Measurements from ENCODE around the gene ZDHHC21.
A peak's percentile ranks its signal among the peaks of the same experiment; 100 is the strongest.
"Not testable (repeated sequence)": the region's sequence is repeated elsewhere in the genome, so short reads cannot be mapped to it uniquely, and the experiment has no call there.

ZDHHC21 gene, protein sequence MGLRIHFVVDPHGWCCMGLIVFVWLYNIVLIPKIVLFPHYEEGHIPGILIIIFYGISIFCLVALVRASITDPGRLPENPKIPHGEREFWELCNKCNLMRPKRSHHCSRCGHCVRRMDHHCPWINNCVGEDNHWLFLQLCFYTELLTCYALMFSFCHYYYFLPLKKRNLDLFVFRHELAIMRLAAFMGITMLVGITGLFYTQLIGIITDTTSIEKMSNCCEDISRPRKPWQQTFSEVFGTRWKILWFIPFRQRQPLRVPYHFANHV

DNA sequence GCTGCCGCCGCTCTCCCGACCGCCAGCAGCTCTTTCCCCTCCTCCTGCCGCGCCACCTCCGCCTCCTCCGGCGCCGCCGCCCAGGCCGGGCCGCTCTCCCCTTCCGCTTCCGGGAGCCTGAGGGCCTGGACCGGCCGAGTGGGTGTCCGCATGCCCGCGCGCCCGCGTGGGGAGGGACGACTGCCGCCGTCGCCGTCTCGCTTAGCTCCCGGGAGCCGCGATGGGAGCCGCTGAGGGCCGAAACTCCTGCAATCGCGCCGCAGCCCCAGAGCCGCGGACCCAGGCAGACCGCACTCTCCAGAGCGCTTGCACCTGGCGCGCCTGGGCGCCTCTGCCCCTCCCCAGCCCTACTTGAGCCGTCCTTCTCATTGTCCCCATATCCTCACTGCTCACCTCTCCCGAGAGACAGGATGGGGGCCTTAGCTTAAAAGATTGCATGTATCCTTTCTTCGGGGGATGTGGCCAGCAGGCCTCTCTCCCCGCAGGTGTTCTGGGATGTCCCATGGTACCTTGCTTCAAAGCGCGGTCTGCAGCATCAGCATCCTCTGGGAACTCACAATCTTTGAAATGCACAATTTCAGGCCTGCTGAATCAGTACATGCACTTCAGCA lies at the start of gene ZDHHC21:
TSS of gene ZDHHC21 (minus strand) at position 182 of the 611 bp plus-strand sequence. CDS start 19,092 bp downstream, outside the sequence.
- no peak for DNase-seq

DNA sequence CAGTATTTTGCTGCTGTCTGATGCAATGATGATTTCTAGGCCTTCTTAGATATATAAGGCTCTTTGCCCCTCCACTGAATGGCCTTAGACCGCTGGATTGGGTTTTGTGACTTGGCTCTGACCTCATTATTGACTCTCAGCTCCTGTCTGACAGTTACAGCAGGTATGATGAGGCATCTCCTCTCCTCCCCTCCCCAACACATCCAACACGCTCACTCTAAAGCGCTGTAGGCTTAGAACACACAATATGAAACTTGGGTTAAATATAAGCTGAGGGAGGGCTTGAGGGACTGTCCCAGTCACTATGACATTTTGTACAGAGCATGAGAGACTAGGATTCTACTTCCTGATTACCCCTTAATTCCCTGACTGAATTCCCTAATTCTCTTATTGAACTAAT lies 48.1 kb upstream of the ZDHHC21 start:
- no peak for DNase-seq

DNA sequence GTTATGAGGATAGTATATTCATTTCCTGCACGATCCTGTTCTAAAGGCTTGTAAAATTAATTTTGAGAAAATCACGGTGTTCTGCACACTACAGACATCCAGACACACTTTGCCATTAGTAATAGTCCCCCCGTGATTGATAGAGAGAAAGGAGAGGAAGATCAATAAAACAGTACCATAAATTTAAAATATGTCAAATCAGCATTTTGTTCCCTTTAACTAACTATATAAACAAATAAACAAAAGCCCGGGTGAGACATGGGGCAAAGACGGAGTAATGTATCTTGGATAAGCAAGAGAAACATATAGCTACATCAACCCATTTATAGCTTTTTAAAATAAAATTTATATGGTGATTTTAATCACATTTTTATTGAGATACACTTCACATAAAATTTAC lies 39.9 kb upstream of the ZDHHC21 start:
- no peak for DNase-seq

DNA sequence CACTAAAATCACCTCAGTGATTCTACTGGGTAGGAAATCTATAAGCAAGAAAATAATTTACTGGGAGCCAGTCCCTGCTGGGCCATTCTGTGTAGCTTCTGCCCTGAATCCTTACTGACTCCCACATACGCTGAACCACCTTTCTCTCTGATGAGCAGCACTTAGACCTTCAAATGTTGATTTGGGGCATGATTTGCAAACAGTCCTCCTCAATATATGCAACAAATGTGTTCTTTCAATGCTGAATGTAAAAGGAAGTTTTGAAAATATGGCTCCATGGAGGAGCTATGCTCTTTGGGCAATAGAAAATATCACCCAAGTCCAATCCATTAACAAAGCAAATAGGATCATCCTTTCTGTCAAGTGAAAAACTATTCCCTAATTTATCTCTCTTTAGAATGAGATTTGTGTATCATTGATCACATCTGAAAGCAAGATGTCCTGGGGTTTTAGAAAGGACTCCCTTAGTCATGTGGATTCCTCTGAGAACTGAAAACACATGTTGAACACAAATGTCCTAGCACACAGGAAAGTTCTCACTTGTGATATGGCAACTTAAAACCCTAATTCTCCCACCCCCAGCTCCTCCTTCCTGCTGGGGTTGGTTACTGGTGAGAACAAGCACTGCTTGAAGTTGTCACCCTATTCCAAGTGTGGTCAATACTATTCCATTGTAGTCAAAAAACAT lies 38.2 kb upstream of the ZDHHC21 start:
- no peak for DNase-seq

DNA sequence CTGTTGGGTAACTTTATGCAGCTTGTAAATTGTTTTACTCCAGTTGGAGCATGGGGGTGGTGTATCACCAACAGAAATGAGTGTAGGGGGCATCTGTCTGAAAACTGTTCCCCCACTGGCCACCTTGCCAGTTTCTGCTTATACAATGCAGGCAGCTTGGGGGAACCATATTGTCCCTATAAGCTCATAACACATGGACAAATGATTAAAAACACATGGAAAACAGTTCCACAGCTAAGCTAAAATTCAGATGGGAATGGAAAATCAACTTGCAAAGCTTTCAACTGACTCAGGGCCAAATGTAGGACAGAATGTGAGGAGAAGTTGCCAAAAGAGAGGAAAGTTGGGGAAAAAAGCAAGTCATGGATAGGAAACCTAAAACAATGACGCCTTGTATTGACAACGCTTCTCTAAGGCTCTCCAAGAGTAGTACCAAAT lies 37.2 kb upstream of the ZDHHC21 start:
- no peak for DNase-seq

DNA sequence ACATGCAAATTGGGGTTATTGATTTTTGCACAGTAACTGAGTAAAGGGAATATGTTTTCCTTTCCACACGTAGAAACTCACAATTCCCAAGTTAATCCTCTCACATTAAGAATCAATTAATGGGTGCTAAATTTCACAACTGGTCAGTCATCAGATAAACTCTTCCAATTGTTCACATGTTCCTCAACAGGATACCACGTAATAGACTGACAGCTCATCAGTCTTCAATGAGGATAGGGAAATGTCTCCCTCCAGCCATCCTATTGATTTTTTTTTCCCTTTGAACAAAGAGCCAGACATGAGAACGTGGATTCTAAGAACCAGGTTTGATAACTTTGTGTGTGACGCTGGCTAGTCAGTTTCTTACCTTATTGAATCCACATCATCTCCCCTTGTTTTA lies 30.1 kb upstream of the ZDHHC21 start:
- no peak for DNase-seq

DNA sequence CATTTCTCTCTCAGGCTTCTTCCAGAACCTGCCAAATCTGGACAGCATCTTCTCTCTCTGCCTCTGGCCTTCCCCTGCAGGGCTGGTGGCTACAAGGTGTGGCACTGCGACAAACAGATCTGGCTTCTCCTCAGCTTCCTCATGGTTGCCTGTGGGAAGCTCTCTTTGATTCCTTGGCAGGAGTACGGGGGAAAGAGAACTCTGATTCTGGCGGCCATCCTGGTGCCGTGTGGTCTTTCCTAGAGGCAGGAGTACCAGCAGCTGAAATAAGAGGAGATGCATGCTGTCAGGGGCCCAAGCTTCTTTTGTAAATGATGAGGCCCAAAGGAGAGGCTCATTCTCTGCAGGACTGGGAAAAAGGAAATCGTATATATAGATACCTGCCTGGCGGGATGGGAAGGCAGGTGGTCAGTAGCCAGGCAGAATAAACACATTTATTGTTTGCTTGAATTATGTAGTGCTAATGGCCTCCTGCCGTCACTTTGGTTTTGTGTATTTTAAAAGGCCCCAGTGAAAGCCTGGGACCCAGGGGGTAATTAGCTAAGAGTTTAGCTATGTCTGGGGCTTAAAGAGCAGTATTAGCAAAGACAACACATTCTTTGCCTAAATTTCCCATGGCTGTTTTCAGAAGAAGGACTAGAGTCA lies 29.3 kb upstream of the ZDHHC21 start, which contains the start of gene CER1:
TSS of gene CER1 (minus strand) at position 343 of the 645 bp plus-strand sequence. CDS start at position 282, 61 bp downstream.
- DNase-seq = peak; percentile 89

DNA sequence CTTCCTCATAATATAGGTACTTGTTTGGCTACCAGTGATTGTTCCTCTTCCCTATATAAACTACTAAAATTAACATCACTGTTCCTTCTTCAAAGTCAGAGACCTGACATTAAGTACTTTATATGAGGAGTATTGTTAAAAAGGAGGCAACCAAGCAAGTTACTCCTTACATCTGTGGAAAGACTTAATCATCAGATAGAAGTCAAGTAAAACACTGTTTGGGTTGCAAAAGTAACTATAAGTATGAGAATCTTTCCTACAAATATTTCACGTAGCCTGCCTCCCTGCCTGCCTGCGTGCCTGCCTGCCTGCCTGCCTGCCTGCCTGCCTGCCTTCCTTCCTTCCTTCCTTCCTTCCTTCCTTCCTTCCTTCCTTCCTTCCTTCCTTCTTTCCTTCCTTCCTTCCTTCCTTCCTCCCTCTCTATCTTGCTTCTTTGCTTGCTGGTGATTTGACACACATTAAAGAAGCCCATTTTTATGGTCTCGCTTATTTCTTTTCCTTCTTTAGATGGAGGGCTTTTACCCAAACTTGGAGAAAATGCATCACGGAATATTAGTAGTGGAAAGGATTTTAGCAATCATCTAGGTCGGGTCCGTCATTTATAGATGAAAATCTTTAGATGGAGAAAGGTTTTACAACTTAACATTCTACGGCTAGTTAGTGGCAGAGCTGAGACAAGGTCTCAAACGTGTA lies 26.1 kb upstream of the ZDHHC21 start:
- no peak for DNase-seq

DNA sequence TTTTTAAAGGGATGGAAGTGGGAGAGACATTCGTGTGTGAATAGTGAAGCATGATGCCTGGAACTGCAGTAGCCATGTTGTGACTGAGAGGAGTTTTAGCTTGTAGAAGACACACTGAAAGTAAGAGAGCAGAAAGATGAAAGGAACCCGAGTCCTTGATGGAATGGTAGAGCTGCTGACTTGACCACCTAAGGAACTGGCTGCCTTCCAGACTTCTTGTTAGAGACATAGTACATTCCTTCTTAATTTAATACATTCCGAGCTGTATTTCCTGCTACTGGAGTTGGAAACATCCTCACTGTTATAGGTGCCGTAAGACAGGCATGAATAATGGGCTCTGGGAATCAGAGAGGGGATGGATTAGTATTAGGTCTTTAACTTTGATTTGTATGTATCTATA lies 21.9 kb upstream of the ZDHHC21 start:
- no peak for DNase-seq

DNA sequence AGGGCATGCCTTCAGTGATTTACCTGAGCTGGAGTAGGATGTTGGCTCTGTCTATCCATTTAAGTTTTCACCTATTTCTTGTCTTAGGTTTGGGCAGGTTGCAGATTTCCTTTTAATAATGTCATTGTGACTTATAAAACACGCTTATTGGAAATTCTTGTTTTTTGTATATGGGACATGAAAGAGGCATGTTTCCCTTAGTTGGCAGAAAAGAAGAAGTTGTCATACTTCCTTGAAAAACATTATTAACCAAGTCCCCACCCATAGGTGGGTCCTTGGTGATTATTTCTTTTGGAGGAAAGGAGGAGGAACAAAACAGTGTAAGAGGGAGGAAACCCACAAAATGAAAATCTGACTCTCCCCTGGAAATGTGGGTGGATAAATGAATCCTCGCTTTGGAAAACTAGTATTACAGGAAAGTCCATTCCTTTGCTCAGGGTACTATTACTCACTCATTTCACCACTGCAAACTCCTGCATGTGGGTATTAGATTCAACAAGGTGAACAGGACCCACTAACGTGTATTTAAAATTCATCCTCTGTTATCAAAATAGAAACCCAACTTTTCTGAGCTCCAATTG lies 20.0 kb upstream of the ZDHHC21 start:
- no peak for DNase-seq

DNA sequence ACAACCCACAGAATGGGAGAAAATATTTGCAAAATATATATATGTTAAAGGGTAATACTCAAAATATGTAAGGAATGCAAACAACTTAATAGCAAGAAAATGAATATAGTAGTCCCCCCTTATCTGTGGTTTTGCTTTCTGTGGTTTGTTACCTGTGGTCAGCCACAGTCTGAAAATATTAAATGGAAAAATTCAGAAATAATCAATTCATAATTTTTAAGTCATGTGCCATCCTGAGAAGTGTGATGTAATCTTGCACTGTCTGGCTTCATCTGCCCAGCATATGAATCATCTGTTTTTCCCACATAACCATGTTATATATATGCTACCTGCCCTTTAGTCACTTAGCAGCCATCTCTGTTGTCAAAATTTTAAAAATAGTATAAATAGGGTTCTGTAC lies 17.6 kb upstream of the ZDHHC21 start:
- no peak for DNase-seq

DNA sequence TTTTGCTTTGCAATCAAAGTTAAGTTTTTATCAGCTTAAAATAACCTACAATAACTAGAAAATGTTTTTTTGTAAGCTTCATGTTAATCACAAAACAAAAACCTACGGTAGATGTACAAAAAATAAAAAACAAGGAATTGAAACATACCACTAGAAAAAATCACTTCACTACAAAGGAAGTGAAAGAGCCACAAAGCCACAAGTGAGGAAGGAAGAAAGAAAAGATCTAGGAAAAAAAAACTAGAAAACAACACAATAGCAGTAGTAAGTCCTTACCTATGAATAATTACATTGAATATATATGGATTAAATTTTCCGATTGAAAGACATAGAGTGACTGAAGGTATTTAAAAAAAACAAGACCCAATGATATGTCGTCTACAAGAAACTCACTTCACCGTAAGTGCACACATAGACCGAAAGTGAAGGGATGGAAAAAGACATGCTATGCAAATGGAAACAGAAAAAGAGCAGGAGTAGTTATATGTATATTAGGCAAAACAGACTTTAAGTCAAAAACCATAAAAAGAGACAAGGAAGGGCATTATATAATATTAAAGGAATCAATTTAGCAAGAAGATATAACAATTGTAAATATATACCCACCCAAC lies 13.4 kb upstream of the ZDHHC21 start:
- no peak for DNase-seq

DNA sequence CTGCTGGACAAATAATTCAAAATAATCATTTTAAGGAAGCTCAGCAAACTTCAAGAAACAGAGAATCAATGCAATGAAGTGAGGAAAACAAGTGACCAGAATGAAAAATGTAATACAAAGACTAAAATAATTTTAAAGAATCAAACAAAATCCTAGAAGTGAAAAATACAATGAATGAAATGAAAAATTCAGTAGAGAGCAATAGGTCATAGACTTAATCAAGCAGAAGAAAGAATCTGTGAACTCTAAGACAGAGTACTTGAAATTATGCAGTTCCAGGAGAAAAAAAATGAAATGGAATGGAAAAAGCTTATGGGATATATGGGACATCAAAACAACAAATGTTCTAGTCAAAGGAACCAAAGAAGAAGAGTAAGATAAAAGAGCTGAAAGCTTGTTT lies 11.8 kb upstream of the ZDHHC21 start:
- no peak for DNase-seq

DNA sequence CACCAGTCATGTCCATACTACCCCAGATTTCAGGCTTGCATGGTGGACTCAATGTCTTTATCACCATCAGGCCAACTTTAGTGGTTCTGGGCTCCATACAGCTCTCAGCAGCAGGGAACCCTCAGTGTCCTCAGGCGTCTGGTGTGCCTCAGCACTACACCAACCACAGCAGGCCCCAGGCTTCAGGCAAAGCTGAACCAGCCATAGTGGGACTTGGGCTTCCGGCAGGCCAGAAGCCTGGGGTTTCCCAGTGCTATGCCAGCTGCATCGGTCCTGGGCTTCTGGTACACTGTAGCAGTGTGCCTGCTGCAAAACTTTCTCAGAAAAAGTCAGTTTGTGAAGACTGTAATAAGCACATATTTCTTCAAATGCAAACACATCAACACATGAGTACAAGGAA lies 11.0 kb upstream of the ZDHHC21 start:
- no peak for DNase-seq

DNA sequence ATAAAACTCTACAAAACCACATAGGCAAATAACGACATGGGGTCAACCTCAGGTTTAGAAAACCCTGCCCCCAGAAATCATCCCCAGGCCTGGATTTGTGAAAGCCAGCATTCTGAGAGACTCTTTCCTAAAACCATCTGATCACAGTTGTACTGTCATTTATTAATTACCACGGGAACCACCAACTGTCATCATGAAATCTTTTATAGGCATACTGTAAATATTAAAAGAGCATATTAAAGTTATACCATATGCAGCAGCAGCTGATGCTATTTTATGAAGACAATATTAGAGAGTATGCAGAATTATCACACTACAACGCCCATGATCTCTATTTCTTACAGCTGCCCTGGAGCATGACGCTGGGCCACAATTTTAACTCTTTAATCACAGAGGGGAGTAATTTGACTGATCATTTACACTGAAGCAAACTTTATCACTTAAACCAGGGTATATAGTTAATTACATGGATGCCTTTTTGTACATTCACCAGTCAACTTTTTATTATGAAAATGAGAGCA lies 9.0 kb upstream of the ZDHHC21 start:
- no peak for DNase-seq

DNA sequence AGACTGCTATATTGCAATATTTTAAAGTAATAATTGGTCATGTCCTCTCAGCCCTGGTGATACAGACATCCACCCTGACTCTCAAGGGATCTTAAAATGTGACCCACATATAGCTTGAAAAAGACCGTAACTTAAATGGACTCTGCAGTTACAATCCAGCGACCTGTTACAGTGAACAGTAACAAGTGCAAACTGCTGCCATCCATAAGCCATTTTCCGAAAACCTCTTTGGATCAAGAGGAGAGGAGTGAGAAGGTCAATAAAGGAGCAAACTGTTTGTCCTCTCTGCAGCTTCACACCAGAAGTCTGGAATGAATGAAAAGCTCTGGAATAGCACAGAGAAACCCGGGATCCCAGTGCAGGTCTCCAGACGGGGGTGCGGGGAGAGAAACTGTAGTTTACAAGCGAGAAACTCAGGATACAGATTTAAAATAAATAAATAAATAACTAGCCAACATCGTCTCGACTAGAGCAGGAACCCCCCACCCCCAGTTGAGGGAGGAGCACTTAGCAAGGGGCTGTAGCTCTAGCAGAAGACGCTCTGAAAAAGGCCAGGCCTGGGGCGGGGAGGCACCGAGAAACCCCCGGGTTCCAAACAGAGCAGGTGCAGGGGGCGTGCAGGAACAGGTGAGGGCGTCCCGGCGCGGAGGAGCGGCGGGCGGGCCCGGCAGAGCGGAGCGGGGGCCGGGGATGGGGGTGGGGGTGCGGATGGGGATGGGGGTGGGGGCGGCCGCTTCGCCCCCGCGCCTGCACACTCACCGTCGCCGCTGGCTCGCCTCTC lies 572 bp downstream of the ZDHHC21 start:
- DNase-seq = no peak

DNA sequence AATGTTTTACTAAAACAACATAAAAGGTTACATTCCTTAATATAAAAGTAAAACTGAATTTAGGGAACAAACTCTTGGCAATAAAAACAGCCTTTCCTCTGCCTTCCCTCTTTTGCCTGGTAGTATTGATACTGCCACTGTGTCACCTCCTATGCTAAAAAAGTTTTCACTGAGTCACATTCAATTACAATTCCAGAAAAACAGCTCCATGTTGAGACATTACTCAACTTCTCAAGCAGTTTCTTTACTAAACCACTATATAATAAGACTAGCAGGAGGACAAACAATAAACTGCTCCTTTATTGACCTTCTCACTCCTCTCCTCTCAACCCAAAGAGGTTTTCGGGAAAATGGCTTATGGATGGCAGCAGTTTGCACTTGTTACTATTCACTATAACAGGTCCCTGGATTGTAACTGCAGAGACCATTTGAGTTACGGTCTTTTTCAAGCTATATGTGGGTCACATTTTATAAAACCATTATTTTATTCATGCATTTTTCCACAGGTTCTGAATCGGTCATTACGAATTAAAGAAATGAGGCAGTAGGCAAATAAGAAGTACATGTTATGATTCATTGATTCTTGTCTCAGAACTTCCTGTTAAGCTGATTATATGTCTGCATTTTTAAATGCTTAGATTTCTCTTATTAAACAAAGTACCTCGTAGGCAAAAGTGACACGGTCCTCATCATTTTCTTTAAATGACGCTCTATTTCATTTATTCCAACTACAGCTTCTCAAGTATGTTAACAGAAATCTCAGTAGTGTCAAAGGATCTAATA lies 2.1 kb downstream of the ZDHHC21 start:
- no peak for DNase-seq

DNA sequence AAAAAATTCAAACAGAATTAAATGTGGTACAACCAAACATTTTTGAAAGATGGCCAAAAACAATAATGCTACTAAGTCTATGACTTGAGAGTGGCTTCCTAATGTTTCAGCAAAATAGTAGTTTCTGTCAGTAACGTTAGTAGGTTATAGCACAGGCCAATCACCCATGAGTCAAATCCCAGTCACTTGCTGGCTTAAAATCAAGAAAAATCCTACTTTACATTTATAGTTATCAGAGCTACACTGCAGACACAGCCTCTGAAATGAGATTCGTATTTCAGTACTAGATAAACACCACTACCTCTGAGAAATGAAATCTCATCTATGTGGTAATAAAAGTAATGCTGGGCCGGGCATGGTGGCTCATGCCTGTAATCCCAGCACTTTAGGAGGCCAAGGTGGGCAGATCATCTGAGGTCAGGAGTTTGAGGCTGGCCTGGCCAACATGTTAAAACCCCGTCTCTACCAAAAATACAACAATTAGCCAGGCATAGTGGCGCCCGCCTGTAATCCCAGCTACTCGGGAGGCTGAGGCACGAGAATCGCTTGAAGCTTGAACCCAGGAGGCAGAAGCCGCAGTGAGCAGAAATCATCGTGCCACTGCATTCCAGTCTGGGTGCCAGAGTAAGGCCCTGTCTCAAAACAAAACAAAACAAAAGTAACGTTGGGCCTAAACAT lies 6.1 kb downstream of the ZDHHC21 start:
- no peak for DNase-seq

DNA sequence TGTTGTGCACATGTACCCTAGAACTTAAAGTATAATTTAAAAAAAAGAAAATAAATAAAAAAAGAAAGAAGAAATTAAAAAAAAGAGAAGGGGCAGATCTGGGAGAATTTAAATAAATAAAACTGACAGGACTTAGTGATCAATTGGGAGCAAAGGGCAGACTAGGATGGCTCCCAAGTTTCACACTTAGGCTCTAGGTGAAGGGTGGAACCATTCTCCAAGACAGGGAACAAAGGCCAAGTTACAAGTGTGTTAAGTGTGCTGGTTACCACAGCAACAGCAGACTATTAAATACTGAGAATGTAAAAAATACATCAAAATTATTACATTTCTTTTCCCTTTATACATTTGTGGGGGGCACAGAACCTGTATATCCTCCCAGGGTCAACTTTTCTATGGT lies 7.1 kb downstream of the ZDHHC21 start:
- DNase-seq = no peak

DNA sequence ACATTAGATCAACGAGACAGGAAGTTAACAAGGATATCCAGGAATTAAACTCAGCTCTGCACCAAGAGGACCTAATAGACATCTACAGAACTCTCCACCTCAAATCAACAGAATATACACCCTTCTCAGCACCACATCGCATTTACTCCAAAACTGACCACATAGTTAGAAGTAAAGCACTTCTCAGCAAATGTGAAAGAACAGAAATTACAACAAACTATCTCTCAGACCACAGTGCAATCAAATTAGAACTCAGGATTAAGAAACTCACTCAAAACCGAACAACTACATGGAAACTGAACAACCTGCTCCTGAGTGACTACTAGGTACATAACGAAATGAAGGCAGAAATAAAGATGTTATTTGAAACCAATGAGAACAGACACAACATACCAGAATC lies 10.6 kb downstream of the ZDHHC21 start:
- DNase-seq = not testable (repeated sequence)
